Activated effector memory CD4-positive, alpha-beta T cell treated with Interleukin-2 at 50 U/mL for 16 hours (primary cell): ENCODE measurements around the gene LTB.
A peak's percentile ranks its signal among the peaks of the same experiment; 100 is the strongest.

Experiments used
- DNase-seq: peaks from one replicate; pipeline ENCODE4 v3.0.0-alpha.2; 2020

LTB gene

DNA sequence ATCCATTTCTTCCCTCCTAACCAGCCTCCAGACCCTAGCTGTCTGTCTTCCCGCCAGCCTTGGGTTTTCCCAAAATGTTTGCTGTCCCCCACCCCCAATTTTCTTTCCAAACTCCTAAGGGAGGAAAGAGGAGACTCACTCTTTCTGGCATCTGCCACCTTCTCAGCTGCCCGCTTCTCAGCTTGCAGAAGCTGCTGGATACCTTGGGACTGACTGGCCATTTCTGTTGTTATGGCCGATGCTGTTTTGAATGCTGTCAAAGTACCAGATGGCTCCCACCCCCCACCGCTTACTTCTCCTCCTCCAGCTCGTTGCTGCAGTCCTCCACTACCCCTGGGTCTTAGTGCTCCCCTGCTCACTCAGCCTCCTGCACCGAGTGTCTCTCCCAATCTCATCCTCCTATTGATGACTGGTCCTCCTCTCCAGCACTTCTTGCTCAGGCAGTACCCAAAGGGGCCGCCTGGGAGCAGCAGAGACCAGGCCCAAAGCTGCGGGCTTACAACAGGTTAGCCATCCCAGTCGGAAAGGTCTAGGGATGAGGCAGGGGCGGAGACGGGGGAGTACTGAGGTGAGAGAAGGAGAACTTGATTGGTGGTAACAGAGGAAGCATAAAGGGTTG is 35.8 kb downstream of the LTB start, which contains the start of gene ATP6V1G2:
ATP6V1G2 (minus strand) TSS at position 270 of the 619 bp plus-strand sequence; CDS start at position 221, 49 bp downstream.
- DNase-seq, result peak; percentile 77

DNA sequence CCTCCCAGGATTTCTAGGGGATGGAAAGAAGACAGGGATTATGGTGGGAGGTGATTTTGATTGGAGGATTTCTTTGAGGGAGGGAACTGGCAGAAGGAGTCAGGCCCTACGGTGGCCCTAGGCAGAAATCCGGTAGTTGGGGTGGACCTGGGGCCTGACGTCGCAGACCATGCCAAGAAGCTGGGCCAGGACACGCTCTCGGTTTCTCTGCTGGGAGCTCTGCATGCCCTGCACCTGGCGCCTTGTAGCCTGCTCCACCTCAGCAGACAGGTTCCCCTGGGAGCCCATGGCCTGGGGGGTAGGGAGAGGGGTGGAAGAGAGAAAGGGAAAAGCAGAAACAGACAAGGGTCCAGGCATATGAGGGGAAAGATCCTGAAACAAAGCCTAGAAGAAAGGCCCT is 36.9 kb downstream of the LTB start:
- DNase-seq, result no peak

DNA sequence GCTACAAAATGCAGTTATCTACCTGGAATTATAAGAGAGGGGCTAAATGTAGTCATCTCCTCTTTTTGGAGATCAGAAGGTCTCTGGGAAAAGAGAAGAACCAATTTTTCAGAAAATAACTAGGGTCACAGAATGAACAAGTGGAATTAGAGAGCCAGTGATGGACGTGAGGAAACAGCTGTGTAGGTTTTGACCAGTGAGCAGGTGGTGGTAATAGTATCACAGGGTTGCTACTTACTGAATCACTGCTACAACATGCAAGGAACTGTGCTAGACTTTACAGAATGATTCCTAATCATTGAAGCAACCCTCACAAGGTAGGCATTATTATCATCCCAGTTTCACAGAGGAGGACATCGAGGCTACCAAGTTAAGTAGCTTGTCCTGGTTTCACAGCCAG is 37.5 kb downstream of the LTB start:
- DNase-seq, result no peak

DNA sequence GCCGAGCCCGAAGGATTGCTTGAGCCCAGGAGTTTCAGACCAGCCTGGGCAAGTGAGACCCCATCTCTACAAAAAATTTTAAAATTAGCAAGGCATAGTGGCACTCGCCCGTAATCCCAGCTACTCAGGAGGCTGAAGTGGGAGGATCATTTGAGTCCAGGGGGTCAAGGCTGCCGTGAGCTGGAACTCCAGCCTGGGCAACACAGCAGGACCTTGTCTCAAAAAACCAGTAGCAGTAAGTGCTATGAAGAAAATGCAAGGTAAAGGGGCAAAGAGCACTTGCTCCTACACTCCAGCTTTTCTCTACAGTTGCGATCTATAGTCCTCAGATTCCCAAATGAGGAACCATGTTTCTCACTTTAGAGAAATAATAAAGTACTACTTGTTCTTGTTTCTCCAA is 38.6 kb downstream of the LTB start:
- no peak for DNase-seq

DNA sequence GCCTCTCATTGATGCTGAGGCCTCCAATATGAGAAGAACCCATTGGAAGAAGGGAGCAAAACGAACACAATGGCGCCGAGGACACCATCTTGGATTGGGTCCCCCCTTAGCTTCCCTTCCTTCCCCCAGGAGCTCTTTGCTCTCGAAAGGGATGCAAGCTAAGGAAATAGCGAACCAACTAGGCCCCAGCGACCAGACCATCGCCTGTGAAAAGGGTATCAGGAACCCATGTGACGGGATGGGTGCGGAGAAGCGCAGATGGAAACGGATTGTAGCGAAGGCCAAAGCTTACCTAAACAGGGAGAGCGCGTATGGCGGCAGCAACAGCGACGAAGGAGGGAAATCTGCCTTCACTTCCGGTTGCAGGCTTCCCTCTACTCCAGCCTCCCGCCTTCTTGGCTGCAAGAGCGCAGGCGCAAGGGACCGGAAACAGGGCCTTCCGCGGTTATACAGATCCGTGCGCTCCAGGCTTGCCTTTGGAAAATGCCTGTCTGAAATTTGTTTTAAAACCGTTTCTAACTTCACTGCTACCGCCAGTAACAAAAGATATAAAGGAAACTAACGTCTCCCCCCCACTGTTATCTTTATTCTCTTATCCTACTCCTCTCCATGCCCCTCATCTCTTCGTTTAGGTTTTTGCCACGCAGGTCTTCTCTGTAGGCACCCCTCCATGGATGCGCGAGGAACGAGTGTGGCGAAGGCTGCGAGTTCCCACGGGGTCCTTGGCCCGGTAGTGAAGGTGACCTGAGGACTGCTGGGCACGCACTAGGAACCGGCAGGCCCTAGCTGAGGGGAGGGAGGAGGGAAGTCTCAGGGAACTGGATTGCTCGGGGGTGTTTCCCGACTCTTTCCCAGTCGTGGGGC is 40.3 kb downstream of the LTB start, which contains the start of gene DDX39B:
DDX39B (minus strand) TSS at position 346 of the 864 bp plus-strand sequence. CDS start 1,471 bp downstream, outside the sequence.
- DNase-seq, result peak; percentile 90

DNA sequence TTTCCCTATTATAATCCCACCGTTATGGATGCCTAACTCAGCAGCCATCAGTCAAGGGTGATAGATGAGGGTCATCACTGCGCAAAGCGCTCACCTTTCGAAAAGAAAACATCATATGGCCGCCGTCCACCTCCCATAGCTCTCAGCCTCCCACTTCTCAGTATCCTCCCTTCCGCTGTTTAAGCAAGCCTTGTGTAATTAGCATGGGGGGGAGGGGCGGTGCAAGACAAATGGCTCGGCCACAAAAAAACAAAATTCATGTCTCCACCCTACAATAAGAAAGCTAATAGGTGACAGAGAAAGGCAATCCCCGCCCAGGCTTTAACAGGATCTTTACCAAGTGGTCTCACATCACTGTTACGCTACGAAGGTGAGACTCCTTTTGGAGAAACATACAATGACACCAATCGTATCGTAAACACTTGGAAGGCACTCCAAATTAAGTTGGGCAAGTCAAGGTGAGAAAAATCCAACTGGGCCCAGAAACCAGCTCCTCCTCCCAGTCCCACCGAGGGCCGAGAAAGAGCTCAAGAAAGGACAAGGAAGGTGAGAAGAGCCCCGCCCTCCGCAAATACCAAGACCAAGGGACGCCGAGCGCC is 41.1 kb downstream of the LTB start:
- DNase-seq, result peak; percentile 62

DNA sequence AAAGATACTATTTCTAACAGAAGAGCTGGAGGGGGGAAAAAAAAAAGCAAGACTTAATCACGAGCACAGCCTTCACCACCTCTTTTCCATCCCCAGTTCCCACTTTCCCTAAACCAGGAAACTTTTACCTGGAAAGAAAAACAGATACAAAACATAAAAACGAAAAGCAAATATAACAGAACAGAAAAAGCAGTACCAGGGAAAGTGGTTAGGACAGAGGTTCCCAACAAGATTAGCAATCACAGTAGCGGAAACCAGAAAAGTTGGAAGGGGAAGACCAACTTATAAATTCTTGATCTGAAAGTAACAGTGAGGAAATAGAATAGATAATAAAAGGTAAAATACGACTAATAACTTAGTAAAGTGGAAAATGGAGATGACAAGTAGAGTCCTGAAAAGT is 41.6 kb downstream of the LTB start:
- no peak for DNase-seq

DNA sequence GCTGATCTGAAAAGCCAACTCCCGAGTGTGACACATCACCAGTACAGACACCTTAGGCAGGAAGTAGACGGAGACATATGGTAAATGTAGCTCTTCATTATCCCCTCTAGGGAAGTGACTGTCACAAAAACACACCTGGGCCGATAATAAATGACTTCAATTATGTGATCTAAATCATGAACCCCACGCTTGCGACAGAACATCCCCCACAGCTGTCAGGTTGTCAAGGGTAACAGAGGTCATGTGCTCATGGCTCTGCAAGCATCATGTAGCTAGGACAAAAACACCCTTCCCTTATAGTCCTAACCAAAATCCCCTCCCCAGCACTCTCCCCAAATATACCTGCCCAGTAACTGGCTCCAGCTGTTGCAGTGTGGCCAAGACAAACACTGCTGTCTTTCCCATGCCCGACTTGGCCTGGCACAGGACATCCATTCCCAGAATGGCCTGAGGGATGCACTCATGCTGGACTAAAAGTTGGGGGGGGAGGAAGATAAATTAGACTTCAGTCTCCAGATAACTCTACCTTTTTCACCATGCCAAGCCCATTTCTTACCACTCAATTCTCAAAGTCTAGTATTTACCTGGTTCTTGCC is 43.3 kb downstream of the LTB start:
- no peak for DNase-seq

DNA sequence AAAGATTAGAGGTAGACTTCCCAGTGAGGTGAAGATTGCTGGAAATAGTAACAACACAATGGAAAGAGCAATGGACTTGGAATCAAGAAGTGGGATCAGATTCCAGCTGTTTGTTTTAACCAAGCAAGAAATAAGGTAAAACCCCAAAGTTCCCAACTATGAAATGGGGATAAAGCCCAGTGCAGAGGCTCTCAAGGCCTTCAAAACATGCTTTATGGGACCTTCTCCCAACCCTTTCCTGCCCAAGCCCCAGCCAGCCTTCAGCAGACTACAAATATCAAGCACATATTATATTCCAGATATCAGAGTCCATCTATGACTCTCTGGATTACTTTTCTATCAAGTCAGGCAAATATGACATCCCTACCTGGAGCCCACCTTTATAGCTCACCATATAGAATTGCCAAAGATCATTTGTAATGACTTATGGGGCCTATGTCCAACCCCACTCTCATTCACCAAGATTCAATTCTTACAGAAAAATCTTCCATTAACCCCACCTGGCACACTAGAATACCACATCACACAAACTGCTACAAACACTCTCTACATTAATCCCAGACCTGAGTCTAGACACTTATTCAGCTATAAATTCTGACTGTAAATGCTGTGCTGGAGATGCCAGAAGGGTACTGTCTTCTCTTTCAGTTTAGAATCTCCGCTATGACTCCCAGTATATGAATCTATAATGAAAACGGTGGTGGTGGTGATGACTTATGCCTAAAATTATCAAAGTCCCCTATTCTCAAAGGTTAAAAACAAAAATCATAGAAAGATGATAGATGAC is 46.5 kb downstream of the LTB start:
- no peak for DNase-seq

DNA sequence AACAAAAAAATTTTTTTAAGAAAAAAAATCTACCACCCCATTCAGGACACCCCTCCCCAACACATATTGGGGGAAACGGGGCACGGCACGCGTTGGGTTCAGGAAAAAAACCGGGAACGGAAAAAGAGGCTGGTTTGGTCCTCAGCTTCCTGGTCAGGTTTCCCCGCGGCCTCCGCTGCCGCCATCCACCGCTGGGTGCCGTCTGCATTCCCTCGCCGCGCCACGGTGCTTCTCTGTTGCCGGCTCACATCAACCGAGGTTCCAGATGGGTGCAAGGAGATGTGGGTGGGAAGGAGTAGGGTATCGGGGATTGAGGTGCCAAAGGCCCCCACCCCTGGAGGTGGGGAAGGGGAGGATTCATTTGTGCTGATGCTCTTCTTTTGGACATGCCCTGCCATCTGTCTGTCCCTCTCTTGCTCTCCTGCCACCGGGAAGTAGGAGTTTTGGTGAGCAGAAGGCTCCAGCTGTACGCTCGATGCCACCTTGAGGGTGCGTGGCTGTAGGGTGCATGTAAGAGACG is 47.6 kb downstream of the LTB start:
- DNase-seq, result no peak

DNA sequence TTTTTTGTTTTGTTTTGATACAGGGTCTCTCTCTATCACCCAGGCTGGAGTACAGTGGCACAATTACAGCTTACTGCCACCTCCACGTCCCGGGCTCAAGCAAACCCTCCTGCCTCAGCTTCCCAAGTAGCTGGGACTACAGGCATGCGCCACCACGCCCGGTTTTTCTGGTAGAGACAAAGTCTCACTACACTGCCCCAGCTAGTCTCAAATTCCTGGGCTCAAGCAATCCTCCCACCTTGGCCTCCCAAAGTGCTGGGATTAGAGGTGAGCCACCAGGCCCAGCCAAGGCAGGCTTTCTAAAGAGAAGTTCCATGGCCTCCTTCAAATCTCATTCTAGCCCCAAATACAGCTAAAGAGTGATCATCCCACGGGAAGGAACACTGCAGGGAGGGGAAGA is 48.2 kb downstream of the LTB start:
- no peak for DNase-seq

DNA sequence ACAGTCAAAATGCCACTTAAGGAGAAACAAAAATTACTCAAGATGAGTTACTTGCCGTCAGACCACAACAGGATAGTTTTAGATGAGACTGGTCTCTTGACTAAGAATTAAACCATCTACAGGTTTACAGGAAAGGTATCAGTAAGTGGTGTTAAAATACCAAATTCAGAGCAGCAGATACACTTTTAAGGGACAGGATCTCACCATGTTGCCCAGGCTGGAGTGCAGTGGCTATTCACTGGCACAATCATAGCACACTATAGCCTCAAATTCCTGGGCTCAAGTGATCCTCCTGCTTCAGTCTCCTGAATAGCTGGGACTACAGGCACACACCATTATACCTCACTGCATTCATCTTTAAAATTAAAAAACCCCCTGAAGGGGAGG is 48.8 kb downstream of the LTB start:
- DNase-seq, result no peak

DNA sequence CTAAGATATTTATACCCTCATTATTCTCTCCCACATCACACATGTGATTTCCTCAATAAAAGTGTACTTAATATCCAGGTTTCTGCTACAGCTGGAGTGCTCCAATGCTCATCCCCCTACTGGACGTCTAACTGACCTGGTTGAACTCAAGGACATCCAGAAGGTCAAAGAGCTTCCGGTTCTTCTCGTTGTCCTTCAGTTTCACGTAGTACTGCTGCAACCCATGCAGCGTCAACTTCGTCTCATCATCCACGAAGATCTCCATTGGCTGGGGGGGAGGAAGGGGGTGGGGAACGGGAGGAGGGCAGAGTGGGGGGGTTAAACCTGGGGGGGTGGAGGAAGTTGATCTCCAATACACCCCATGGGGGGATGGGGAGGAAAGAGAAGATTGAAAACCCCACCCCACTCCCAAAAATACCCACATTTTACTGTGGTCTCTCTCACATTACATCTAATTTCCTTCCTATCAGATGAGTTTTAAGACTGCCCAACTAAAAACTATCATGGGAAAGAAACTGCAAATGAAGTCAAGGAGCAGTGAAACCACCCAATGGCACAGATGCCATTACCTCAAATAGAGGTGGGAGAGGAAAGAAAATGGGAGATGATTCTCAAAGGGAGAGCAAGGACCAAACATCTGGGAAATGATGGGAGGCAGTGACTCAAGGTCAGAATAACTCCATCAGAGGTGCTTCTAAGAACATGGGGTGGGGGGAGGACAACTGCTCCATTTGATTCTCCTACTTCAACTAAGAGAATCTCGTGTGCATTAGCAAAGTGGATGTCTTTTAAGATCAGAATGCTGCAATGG is 49.4 kb downstream of the LTB start:
- no peak for DNase-seq

DNA sequence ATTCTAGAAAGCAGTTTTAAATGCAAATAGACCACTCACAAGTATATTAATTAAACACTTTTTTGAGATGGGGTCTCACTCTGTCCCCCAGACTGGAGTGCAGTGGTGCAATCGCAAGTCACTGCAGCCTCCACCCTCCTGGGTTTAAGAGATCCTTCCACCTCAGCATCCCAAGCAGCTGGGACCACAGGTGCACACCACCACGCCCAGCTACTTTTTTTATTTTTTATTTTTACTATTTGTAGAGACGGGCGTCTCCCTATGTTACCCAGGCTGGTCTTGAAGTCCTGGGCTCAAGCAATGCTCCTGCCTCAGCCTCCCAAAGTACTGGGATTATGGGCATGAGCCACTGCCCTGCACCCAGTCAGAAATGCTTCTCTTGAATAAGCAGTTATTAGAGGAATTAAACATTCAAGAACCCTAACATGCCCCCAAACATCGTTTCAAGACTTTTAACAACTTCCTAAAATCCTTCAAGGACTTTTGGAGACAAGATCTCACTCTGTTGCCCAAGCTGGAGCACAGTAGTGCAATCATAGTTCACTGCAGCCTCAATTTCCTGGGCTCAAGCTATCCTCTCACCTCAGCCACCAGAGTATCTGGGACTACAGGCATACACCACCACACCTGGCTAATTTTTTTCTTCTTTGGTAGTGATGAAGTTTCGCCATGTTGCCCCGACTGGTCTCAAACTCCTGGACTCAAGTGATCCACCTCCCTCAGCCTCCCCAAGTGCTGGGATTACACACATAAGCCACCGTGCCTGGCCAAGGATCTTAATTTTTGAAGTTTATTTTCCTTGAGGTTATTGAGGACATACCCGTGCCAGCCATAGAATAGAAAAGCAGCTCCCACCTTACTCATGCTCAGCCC is 50.2 kb downstream of the LTB start:
- no peak for DNase-seq

DNA sequence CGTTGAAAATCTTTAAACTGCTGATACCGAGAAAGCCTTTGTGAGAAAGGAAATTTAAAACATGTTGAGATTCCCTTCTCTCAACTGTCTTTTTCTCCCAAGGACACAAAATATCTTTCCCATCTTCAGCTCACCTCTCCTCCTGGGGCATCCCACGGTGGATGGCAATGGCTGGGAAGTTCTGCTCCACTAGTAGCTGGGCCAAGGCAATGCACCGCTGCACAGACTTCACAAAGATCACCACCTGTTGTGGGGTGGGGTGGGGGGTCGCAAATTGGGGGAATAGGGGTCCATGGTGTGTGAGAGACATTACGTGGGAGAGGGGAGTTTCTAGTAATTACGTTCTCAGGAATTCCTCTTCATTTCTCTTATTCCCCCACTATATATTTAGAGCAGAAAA is 51.1 kb downstream of the LTB start:
- no peak for DNase-seq

DNA sequence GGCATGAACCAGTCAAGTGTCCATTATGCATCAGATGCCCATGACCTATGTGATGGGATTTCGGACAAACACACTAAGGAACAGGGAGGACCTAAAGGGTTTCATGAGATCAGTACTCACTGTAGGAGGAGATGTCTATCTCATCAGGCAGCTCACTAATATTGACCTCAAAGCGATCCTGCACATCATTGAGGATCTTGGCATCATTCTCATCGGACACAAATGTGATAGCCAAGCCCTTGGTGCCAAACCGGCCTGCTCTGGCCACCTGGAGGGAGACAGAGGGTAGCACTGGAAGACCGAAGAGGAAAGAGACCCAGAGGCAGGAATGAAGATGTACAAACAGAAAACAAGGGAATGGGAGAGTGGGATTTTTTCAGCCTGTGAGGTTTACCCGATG is 51.6 kb downstream of the LTB start:
- no peak for DNase-seq
